GM18870 (cell line): ENCODE measurements around the gene GLS.
"Not testable (repeated sequence)": the region's sequence is repeated elsewhere in the genome, so short reads cannot be mapped to it uniquely, and the experiment has no call there.

ENCODE experiments used
- ATAC-seq: cut with Tn5 transposase; IDR thresholded peaks from one replicate; pipeline ENCODE4 v1.9.1; 2021; ENCODE audit warnings: moderate library complexity; ENCODE audit not compliant: unreplicated experiment

GLS gene

GRCh38 chr2:190929919-190930318 is 49.3 kb downstream of the GLS start:
- no peak for ATAC-seq

- ATAC-seq = no peak
Measured at GRCh38 chr2:190930411-190930810, 49.8 kb downstream of the GLS start.

- ATAC-seq = no peak
Measured at GRCh38 chr2:190932514-190932913, 51.9 kb downstream of the GLS start.

GRCh38 chr2:190933361-190933760 is 52.7 kb downstream of the GLS start:
- no peak for ATAC-seq

- no peak for ATAC-seq
Measured at GRCh38 chr2:190935054-190935453, 54.4 kb downstream of the GLS start.

GRCh38 chr2:190938771-190939335 is 58.2 kb downstream of the GLS start:
- ATAC-seq = no peak

GRCh38 chr2:190940454-190940853 is 59.8 kb downstream of the GLS start:
- ATAC-seq = no peak

GRCh38 chr2:190941571-190941970 is 61.0 kb downstream of the GLS start:
- no peak for ATAC-seq

- ATAC-seq = no peak
Measured at GRCh38 chr2:190942697-190943096, 62.1 kb downstream of the GLS start.

- ATAC-seq = no peak
Measured at GRCh38 chr2:190943706-190944105, 63.1 kb downstream of the GLS start.

- no peak for ATAC-seq
Measured at GRCh38 chr2:190947141-190947540, 66.5 kb downstream of the GLS start.

- ATAC-seq = peak; percentile 64
Measured at GRCh38 chr2:190947711-190948251, 67.2 kb downstream of the GLS start.

GRCh38 chr2:190948671-190949070 is 68.0 kb downstream of the GLS start:
- no peak for ATAC-seq

GRCh38 chr2:190950566-190950991 is 70.0 kb downstream of the GLS start:
- ATAC-seq = no peak

GRCh38 chr2:190953257-190953656 is 72.6 kb downstream of the GLS start:
- no peak for ATAC-seq

- no peak for ATAC-seq
Measured at GRCh38 chr2:190959911-190960788, 79.5 kb downstream of the GLS start.

- not testable (repeated sequence) for ATAC-seq
Measured at GRCh38 chr2:190961117-190961516, 80.5 kb downstream of the GLS start.

- ATAC-seq = no peak
Measured at GRCh38 chr2:190961918-190962487, 81.4 kb downstream of the GLS start.

- no peak for ATAC-seq
Measured at GRCh38 chr2:190963088-190963487, 82.5 kb downstream of the GLS start.

GRCh38 chr2:190964170-190964795 is 83.7 kb downstream of the GLS start:
- ATAC-seq = no peak

- ATAC-seq = no peak
Measured at GRCh38 chr2:190965580-190966222, 85.1 kb downstream of the GLS start.
